Measurements from ENCODE around the gene ZNF627. TPM values are rescaled to one million over a fixed set of nuclear protein-coding genes. Genes with fewer than 3 reads are reported as not detected.
"Not testable (repeated sequence)": the region's sequence is repeated elsewhere in the genome, so short reads cannot be mapped to it uniquely, and the experiment has no call there.

ZNF627 gene
- total and polyA plus RNA-seq, 7 donors, result 2.6 to 5.6 (median 4.2) TPM

DNA sequence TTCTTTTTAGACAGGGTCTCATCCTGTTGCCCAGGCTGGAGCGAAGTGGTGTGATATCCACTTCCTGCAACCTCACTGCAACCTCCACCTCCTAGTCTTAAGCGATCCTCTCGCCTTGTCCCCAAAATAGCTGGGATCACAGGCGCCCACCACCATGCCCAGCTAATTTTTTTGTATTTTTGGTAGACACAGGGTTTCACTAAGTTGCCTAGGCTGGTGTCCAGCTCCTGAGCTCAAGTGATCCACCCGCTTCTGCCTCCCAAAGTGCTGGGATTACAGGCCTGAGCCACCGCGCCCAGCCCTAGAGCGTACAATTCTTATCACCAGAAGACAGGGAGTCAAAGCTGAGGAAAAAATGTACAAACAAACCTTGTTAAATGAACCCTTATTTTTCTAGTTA, 33.8 kb upstream of the ZNF627 start:
- ATAC-seq, result no peak
- intact Hi-C loops (cut with DNase I), result no loop called here

DNA sequence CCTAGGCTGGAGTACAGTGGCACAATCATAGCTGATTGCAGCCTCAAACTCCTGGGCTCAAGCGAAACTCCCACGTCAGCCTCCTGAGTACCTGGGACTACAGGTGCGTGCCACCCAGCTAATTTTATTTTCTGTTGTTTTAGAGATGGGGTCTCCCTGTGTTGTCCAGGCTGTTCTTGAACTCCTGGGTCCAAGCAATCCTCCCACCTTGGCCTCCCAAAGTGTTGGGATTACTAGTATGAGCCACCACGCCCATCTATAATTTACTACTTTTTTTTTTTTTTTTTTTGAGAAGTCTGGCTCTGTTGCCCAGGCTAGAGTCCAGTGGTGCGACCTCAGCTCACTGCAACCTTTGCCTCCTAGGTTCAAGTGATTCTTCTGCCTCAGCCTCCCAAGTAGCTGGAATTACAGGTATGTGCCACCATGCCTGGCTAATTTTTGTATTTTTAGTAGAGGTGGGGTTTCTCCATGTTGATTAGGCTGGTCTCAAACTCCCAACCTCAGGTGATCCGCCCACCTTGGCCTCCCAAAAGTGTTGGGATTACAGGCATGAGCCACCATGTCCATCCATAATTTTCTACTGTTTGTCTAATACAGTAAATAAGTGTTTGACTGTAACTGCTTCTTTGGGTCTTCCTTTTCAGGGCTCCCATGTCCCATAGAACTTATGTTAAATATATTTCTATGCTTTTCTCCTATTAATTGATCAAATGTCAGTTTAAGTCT, 33.0 kb upstream of the ZNF627 start:
- intact Hi-C loops (cut with DNase I); H3K4me3 ChIP-seq; H3K27ac ChIP-seq; H3K27me3 ChIP-seq (ENCODE audit: insufficient read depth in 3 of 3, low read length in 2 of 3); H3K4me1 ChIP-seq; H3K9me3 ChIP-seq; H3K36me3 ChIP-seq (ENCODE audit: insufficient read depth in 1 of 2, low read depth in 1 of 2); ATAC-seq; DNase-seq: not testable (repeated sequence)
- 94 to 98% (median 97%) methylated on average over 6 of the region's 6 CpGs for WGBS, 3 donors

More for the DNA sequence above, 33.8 kb upstream of the ZNF627 start:
- no peak overlapping the region for H3K27ac ChIP-seq
- no peaks in the 10 kb centered on the region for H3K27me3 ChIP-seq (ENCODE audit: insufficient read depth in 3 of 3, low read length in 2 of 3)
- TF ChIP-seq, protein P1, sequence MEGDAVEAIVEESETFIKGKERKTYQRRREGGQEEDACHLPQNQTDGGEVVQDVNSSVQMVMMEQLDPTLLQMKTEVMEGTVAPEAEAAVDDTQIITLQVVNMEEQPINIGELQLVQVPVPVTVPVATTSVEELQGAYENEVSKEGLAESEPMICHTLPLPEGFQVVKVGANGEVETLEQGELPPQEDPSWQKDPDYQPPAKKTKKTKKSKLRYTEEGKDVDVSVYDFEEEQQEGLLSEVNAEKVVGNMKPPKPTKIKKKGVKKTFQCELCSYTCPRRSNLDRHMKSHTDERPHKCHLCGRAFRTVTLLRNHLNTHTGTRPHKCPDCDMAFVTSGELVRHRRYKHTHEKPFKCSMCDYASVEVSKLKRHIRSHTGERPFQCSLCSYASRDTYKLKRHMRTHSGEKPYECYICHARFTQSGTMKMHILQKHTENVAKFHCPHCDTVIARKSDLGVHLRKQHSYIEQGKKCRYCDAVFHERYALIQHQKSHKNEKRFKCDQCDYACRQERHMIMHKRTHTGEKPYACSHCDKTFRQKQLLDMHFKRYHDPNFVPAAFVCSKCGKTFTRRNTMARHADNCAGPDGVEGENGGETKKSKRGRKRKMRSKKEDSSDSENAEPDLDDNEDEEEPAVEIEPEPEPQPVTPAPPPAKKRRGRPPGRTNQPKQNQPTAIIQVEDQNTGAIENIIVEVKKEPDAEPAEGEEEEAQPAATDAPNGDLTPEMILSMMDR (IDR thresholded peaks at IDR 0.05), result no peak
- 85 to 90% (median 89%) methylated on average over 8 of the region's 8 CpGs for WGBS, 3 donors
- H3K4me1 ChIP-seq, result peaks cover 10% of the 10 kb centered on the region
- H3K36me3 ChIP-seq (ENCODE audit: insufficient read depth in 1 of 2, low read depth in 1 of 2), result peaks cover 0 to 6% of the 10 kb centered on the region in 2 donors
- no peak for DNase-seq
- H3K4me3 ChIP-seq, result no peak overlapping the region
- no peaks in the 10 kb centered on the region for H3K9me3 ChIP-seq

DNA sequence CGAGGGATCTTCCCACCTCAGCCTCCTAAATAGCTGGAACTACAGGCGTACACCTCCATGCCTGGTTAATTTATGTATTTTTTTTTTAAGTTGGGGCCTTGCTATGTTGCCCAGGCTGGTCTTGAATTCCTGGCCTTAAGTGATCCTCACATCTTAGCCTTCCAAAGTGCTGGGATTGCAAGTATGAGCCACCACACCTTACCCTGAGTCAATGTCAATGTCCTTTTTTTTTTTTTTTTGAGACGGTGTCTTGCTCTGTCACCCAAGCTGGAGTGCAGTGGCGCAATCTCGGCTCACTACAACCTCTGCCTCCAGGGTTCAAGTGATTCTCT, 31.7 kb upstream of the ZNF627 start:
- H3K4me1 ChIP-seq; H3K9me3 ChIP-seq; H3K27me3 ChIP-seq (ENCODE audit: insufficient read depth in 3 of 3, low read length in 2 of 3); H3K27ac ChIP-seq; intact Hi-C loops (cut with DNase I); ATAC-seq; H3K36me3 ChIP-seq (ENCODE audit: insufficient read depth in 1 of 2, low read depth in 1 of 2); H3K4me3 ChIP-seq; DNase-seq: not testable (repeated sequence)
- WGBS, 3 donors, result 84 to 91% (median 87%) methylated on average over 5 of the region's 5 CpGs

DNA sequence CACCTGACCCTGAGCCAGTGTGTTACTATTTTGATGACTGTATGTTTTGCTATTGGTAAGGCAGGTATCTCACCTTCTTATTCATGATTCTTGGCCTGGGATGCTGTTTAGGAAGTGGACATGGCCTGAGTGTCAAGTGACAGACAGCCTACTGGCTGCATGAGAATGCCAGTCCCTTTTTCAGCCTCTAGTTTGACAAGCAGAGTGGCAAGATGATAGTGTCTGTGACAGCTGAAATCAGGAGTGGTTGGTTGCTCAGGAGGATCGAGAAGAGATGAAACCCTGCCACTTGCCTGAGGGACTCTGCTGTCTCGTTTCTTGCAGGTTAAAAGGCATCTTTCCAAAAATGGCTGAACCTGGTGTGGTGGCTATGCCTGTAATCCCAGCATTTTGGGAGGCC, 31.1 kb upstream of the ZNF627 start:
- WGBS, 3 donors, result 75 to 83% (median 77%) methylated on average over 2 of the region's 2 CpGs
- H3K36me3 ChIP-seq (ENCODE audit: insufficient read depth in 1 of 2, low read depth in 1 of 2), result peaks cover 0 to 6% of the 10 kb centered on the region in 2 donors
- ATAC-seq, result no peak
- H3K4me1 ChIP-seq, result no peaks in the 10 kb centered on the region
- TF ChIP-seq, protein P1 (IDR thresholded peaks at IDR 0.05), result no peak
- H3K4me3 ChIP-seq, result no peak overlapping the region
- intact Hi-C loops (cut with DNase I), result no loop called here
- no peaks in the 10 kb centered on the region for H3K27me3 ChIP-seq (ENCODE audit: insufficient read depth in 3 of 3, low read length in 2 of 3)
- no peaks in the 10 kb centered on the region for H3K9me3 ChIP-seq
- DNase-seq, result no peak
- no peak overlapping the region for H3K27ac ChIP-seq

DNA sequence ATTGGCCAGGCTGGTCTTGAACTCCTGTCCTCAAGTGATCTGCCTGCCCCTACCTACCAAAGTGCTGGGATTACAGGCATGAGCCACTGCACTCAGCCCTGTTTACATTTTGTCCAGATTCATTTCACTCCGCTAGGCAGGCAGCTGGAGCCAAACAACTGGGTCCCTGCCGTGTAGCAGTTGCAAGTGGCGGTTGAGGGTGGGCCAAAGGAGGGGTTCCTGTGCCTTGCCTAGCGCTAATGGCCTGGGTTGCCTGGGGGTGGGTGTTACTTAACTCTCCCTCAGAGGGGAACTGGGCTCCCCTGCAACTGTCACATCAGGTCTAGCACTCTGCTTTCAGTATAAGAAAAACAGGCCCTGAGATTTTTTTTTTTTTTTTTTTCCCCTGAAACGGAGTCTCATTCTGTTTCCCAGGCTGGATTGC, 27.2 kb upstream of the ZNF627 start:
- 65 to 67% (median 65%) methylated on average over 5 of the region's 5 CpGs for WGBS, 3 donors
- no peaks in the 10 kb centered on the region for H3K9me3 ChIP-seq
- H3K27ac ChIP-seq, result no peak overlapping the region
- ATAC-seq (no peak), DNase-seq (no peak)
- no peaks in the 10 kb centered on the region for H3K27me3 ChIP-seq (ENCODE audit: insufficient read depth in 3 of 3, low read length in 2 of 3)
- intact Hi-C loops (cut with DNase I), result no loop called here
- no peaks in the 10 kb centered on the region for H3K4me1 ChIP-seq
- no peak overlapping the region for H3K4me3 ChIP-seq
- TF ChIP-seq, protein P1 (IDR thresholded peaks at IDR 0.05), result no peak
- H3K36me3 ChIP-seq (ENCODE audit: insufficient read depth in 1 of 2, low read depth in 1 of 2), result no peaks in the 10 kb centered on the region

DNA sequence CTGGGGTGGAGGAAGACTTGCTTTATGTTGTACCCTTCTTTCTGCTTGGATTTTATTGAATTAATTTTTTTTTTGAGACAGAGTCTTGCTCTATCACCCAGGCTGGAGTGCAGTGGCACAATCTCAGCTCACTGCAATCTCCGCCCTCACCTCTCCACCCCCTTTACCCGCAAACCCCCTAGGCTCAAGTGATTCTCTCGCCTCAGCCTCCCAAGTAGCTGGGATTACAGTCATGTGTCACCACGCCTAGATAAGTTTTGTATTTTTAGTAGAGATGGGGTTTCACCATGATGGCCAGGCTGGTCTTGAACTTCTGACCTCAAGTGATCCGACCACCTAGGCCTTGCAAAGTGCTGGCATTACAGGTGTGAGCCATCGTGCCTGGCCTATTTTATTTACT, 23.9 kb upstream of the ZNF627 start:
- H3K27ac ChIP-seq; ATAC-seq; H3K36me3 ChIP-seq (ENCODE audit: insufficient read depth in 1 of 2, low read depth in 1 of 2); H3K9me3 ChIP-seq; H3K27me3 ChIP-seq (ENCODE audit: insufficient read depth in 3 of 3, low read length in 2 of 3); H3K4me1 ChIP-seq; DNase-seq; intact Hi-C loops (cut with DNase I); H3K4me3 ChIP-seq: not testable (repeated sequence)
- 77 to 83% (median 80%) methylated on average over 6 of the region's 6 CpGs for WGBS, 3 donors

DNA sequence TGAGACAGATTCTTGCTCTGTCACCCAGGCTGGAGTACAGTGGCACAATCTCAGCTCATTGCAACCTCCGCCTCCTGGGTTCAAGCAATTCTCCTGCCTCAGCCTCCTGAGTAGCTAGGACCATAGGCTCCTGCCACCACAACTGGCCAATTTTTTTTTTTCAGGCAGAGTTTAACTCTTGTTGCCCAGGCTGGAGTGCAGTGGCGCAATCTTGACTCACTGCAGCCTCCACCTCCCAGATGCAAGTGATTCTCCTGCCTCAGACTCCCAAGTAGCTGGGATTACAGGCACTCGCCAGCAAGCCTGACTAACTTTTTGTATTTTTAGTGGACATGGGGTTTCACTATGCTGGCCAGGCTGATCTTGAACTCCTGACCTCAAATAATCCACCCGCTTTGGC, 23.5 kb upstream of the ZNF627 start:
- H3K36me3 ChIP-seq (ENCODE audit: insufficient read depth in 1 of 2, low read depth in 1 of 2); DNase-seq; H3K9me3 ChIP-seq; H3K27ac ChIP-seq; H3K4me3 ChIP-seq; H3K4me1 ChIP-seq; intact Hi-C loops (cut with DNase I); ATAC-seq; H3K27me3 ChIP-seq (ENCODE audit: insufficient read depth in 3 of 3, low read length in 2 of 3): not testable (repeated sequence)
- WGBS, 3 donors, result 84 to 98% (median 96%) methylated on average over 4 of the region's 4 CpGs

Data from psoas muscle (tissue), 8 donors.